DND-41 (cell line): ENCODE measurements around the gene CYTH4.

ENCODE experiments used
- EZH2 ChIP-seq: IDR thresholded peaks from 3 replicates; pipeline ENCODE4 v1.6.1; 2012; ENCODE audit warnings: borderline replicate concordance, low read depth, mild to moderate bottlenecking, moderate library complexity, low read length, inconsistent platforms; ENCODE audit not compliant: severe bottlenecking
- TF ChIP-seq, protein P1 (sequence below): IDR thresholded peaks from 2 replicates; pipeline ENCODE4 v1.5.1; 2012; ENCODE audit warnings: borderline replicate concordance, low read length, moderate library complexity, mild to moderate bottlenecking; ENCODE audit not compliant: poor library complexity, severe bottlenecking; ENCODE audit errors: extremely low read depth

DNA sequence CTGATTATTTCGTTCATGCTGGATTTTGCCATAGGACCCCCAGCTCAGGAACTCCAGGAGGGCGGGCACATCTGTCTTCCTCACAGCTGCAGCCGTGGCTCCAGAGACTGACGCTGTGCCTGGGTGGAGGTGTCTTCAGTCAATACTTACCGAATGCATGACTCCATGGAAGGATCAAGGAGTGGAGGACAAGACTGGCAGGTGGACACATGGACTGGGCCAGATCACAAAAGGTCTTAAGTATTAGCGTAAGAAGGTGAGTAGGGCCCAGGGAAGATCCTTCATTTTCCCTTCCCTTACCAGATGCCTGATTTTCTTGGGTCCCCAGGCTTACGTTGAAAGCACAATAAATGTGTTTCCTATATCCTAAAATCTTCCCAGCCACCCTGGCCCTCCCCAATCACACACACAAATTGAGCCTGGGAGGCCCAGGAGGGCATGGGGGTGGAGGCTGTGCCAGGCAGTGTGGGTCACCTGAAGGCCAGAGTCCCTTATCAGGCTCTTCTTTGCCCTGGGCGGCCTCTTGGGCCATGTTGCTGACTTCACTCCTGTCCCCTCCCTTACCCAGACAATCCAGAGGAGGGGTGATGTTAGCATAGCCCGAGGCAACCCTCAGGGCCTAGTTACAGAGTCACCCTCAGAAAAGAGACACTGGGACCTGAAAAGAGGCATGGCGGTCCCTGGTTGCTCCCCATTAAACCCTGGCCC lies 56.4 kb downstream of the CYTH4 start:
- TF ChIP-seq, protein P1, sequence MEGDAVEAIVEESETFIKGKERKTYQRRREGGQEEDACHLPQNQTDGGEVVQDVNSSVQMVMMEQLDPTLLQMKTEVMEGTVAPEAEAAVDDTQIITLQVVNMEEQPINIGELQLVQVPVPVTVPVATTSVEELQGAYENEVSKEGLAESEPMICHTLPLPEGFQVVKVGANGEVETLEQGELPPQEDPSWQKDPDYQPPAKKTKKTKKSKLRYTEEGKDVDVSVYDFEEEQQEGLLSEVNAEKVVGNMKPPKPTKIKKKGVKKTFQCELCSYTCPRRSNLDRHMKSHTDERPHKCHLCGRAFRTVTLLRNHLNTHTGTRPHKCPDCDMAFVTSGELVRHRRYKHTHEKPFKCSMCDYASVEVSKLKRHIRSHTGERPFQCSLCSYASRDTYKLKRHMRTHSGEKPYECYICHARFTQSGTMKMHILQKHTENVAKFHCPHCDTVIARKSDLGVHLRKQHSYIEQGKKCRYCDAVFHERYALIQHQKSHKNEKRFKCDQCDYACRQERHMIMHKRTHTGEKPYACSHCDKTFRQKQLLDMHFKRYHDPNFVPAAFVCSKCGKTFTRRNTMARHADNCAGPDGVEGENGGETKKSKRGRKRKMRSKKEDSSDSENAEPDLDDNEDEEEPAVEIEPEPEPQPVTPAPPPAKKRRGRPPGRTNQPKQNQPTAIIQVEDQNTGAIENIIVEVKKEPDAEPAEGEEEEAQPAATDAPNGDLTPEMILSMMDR = no peak
- no peak for TF ChIP-seq EZH2
